G401 (cell line): Measurements from ENCODE around the gene BLZF1. TPM values are rescaled to one million over a fixed set of nuclear protein-coding genes. Genes with fewer than 3 reads are reported as not detected.

Experiments used
- DNase-seq: peaks from one replicate; pipeline ENCODE4 v3.0.0-alpha.2; 2015; ENCODE audit warnings: low spot score
- in situ Hi-C: cut with HindIII; loops from 2 replicates; pipeline ENCODE4 v1.10.0; 2016; ENCODE audit warnings: low sequenced_read_pairs, mixed read lengths
- total RNA-seq: library from RNA; depleted of rRNA; stranded (reverse); fragments of >200 nt; shearing (Covaris generic); gene quantifications from 2 replicates; pipeline ENCODE4 v1.2.3, GENCODE V29; 2014; rRNA removed

BLZF1 gene
- total RNA-seq, 1 experiment from 2014 or later, result 20.4 TPM

DNA sequence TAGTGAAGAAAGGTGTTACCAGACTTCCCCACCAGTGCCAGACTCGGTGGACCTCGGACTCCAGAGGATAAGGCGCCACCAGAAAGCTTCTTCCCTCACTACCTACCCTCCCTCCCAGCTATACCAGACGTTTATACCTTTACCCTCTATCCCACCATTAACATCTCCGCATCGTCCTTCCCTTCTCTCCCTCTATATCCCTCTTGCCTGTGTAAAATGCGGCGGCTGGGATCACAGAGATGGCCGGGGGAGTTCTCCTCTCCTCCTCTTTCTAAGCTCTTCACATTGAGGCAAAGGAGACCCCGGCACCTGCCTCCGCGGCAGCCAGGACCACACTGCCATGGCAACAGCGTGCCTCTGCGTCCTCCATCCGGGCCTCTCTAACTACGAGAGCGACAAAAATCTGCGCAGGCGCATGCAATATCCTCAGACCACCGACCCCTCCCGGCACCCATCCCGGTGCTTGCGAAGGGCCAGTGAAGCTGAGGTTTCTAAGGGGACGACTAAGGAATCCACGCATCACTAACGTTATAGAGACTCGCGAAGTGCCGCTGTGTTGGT is 59.2 kb downstream of the BLZF1 start, which contains the start of gene CCDC181:
TSS of gene CCDC181 (minus strand) at position 394 of the 561 bp plus-strand sequence. CDS start 2,547 bp downstream, outside the sequence.
- peak; percentile 92 for DNase-seq
- in situ Hi-C loops, result no loop called here

Other genes with a start within 250 kb of the BLZF1 start
- gene NME7, start 398 bp upstream of the BLZF1 start, total RNA-seq, result 11.9 and 15.4 TPM in 2 replicates
- gene CCDC181, start 59.3 kb downstream of the BLZF1 start, total RNA-seq, result not detected in 2 replicates
- gene SLC19A2, start 117.7 kb downstream of the BLZF1 start, total RNA-seq, result 11.3 and 18.7 TPM in 2 replicates
- 0.06 and 0.10 TPM in 2 replicates for gene F5, start 218.3 kb downstream of the BLZF1 start, total RNA-seq